T-helper 9 cell (primary cell): Measurements from ENCODE around the gene MON2.
A peak's percentile ranks its signal among the peaks of the same experiment; 100 is the strongest.
"Not testable (repeated sequence)": the region's sequence is repeated elsewhere in the genome, so short reads cannot be mapped to it uniquely, and the experiment has no call there.

Experiments
- DNase-seq: peaks from one replicate; pipeline ENCODE4 v3.0.0-alpha.2; 2020

Gene MON2

GRCh38 chr12:62552906-62553556 is 86.4 kb downstream of the MON2 start:
- no peak for DNase-seq

GRCh38 chr12:62559366-62559765 is 92.7 kb downstream of the MON2 start:
- not testable (repeated sequence) for DNase-seq

DNA sequence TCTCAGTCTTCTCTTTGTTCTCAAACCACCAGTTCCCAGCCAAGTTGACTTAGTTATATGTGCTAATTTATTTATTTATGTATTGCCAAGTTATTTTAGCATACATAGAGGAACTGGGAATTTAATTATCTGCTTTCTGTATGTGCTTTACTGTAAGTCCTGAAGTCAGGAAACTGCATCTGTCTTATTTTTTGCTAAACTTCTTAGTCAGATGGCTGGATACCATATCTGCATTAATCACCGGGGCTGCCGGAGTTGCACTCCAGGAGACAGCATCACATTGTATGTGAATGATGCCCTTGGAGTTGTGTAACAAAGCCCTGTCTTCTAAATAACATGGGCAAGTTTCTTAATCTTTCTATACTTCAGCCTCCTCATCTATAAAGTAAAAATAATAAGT is 96.2 kb downstream of the MON2 start:
- no peak for DNase-seq

GRCh38 chr12:62575036-62575435 is 108.4 kb downstream of the MON2 start:
- no peak for DNase-seq

DNA sequence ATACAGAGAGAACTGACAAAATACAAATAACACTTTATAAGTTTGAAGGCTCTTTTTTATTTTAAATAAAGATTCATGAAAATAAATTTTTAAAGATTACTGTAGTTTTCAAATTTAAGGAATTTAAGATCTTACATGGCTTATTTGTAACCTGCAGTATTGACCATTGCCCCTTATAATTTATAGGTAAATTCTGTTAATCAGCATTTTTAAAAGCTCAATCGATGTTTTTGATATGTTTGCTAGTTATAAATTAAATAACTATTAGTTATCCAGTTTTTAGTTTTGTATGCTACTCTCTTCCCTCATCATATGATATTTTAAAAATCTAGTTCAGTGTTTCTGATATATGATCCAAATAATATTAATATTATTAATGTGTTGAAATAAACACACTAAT is 109.9 kb downstream of the MON2 start:
- DNase-seq = no peak

DNA sequence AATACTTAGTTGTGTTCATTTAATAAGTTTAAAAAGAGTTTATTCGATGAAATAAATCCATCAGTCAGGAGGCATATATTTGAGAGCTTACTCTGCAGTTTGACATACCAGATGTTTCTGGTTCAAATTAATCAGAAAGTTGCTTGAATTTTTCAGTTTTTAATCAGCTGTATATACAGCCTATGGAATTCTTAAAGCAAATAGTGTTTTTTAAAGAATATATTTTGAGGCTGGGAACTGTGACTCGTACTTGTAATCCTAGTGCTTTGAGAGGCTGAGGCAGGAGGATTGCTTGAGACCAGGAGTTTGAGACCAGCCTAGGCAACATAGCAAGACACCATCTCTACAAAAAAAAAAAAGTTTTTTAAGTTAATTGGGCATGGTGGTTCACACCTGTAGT is 112.1 kb downstream of the MON2 start:
- no peak for DNase-seq

DNA sequence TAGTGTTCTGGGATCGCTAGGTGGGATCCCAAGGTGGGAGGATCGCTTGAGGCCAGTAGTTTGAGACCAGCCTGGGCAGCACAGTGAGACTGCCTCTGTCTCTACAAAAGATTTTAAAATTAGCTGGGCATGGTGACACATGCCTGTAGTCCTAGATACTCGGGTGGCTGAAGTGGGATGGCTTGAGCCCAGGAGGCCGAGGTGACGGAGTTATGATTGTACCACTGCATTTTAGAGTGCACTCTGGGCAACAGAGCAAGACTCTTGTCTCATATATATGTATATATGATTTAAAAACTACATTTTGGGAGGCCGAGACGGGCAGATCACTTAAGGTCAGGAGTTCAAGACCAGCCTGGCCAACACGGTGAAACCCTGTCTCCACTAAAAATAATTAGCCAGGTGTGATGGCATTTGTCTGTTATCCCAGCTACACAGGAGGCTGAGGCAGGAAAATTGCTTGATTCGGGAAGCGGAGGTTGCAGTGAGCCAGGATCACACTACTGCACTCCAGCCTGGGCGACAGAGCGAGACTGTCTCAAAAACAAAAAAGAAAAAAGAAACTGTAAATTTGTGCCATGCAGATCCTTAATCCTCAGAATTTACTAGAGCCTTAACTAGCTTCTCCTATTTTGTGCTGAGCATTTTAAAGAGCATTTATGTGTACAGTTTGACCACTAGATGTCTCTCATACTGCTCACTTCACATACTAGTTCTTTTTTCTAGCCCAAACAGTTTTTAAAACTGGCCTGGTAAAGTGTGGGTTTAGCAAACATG is 114.8 kb downstream of the MON2 start:
- DNase-seq = no peak

- DNase-seq = no peak
These were observed 115.4 kb downstream of the MON2 start for GRCh38 chr12:62582065-62582366.

DNA sequence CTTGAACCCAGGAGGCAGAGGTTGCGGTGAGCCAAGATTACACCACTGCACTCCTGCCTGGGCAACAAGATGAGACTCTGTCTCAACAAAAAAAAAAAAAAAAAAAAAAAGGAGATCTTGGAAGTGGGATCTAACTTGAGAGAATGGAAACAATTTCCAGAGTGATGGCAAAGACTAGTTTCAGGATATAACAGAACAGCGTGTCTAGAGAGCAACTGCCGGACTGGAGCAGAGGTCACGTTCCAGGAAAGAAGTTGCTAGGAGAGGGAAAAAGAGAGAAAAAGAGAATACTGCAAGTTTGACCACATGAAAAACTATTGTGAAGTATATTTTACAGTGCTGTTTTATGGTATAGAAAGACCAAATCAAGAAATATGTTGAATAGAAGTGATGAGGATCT is 118.0 kb downstream of the MON2 start:
- DNase-seq = no peak

DNA sequence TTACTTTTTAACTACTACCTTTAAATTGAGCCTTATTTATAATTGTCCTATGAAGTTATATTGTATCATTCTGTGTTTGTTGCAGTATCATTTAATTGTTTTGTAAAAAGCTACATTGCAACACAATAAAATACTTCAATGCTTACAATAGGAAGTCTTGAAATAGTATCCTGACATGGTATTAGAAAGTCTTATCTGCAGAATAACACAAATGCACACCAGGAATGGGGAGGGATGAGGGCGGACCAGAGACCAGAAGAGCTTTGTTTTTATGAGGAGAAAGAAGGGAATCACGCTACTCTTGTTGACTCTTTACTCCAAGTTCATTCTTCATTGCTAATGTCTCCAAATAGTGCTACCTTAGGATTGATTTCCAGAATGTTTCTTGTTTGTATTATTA is 120.2 kb downstream of the MON2 start:
- no peak for DNase-seq

DNA sequence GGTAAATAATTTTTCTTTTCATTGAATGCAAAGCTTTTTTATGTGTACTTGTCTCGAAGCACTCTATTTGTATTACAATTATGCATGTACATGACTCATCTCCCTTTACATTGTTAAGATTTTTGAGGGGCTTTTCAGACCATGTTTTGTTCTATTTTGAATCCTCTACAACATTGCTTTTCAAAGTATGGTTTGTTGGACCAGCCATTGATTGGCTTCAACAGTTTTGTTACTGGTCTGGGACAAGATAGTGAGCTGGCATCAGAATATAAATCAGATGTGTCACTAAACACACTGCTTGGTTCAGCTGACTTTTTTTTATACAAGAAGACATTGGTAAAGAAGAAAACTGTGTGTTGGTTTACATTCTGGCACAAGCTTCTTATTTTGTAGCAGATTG is 122.3 kb downstream of the MON2 start:
- DNase-seq = no peak

- no peak for DNase-seq
These were observed 130.6 kb downstream of the MON2 start for GRCh38 chr12:62597253-62597652.

GRCh38 chr12:62598846-62599245 is 132.2 kb downstream of the MON2 start:
- no peak for DNase-seq

DNA sequence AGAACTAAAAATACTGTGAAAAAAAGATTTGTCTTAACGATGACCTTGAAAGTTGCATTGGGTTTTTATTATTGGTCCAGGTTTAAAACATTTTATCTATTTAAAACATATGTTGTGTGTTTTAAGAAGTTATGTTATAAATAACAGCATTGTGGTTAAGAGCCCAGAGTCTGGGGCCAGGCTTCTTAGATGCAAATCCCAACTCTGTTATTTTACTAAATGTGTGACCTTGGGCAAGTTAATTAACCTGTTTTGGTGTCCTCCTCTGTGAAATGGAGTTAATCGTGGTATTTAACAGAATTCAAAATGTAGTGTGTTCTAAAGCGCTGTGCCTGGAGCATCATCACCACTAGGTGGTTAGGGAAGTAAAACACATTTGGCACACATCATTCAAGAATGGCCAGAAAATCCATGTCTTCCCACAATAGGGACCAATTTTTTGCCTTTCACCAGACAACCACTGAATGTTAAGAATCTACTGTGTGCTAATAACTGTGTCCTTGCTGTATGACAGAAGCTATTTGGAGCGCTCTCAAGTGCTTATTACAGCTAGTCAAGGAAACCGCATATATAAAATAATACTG is 133.3 kb downstream of the MON2 start:
- no peak for DNase-seq

DNA sequence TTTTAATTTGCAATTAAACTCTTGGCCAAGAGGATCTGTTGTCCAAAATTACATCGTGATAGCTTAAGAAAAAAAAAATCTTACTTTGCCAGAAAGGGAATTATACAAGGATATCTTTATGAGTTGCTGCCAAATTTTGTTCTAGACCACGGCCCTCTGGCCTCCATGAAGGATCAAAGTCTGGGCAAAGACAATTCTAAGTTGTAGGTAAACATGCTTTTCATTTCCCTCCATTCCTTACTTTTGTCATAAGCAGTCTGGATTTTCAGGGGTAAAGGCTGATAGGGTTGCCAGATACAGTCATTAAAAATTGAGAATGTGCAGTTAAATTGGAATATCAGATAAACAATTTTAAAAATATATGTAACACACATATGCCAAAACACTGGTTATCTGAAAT is 135.1 kb downstream of the MON2 start:
- DNase-seq = no peak

DNA sequence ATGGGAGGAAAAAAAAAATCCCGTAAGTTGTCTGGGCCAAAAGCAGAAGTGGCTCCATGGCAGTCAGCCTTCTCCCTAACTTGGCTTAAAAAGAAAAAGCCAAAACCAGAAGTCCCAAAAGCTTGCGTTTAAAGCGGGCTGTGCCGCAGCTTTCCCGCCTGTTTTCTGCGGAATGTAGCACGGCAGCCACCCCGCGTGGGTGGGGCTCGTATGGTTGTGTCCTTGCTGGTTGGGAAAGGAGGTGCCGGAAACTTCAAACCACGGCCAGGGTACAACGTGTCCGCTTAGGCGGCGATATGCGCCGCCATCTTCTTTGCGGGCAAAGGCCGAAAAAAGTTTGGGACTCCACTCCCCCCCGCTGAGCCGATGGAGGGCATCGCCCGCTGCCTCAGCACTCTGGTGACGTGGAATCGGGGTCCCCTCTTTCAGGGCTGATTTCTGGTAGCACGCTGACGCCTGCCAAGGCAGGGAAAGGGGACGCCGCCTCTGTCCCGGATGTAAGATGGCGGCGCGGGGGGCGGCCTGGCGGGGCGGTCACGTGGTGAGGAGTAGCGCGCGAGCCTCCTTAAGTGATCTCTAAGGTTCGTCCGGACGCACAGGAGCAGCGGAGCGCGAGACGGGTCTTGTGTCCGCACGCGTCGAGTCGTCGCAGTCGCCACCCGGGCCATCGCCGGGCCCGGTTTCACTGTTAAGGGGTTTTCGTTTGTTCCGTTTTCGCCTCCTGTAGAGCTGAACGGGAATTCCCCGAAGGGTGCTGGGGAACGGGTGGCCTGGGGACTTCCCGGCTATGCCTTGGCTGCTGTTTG is 135.8 kb downstream of the MON2 start:
- peak; percentile 78 for DNase-seq

DNA sequence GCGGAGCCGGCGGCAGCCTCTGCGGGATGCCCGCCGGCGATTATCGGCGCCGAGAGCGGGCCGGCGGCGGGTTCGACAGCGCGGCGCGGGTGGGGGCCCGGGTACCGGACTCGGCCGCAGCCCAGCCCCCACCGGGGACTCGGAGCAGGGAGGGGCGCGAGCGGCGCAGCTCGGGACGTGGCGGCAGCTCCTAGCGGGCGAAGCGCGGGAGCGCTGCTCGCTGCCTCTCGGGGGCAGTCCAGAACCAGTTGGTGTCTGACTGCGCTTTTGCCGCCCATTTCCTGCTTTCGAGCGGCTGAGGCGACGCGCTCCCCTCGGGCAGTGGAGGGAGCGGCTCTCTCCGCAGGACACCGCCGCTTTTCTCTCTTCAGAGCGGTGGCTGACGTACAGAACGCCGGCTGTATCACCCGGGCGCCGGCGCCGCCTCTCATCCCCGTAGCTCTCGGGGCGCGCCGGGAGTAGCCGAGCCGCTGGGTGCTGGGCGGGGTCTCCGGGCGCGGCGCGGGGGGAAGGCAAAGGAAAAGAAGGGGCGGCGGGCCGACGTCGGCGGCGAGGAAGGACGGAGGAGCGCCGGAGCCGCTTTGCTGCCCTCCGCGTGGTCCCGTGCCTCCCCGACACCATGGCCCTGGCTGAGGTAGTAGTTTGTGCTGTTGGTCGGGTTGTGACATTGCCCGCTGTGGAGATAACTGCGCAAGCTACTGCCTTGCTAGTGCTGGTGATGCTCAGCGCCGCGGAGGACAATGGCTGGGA is 136.6 kb downstream of the MON2 start:
- DNase-seq = peak; percentile 73

DNA sequence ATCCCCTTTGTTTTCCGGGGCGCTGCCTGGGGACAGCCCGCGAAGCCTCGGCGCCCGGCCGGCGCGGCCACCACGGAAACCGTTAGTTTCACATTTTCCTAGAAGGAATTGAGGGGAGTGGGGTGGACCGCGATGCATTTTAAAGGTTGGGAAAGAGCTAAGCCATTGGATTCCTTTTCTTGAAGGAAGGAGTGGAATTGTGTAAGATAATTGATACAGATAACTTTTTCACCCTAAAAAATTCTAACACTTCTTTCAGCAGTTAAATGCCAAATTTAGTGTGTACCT is 137.1 kb downstream of the MON2 start:
- no peak for DNase-seq

- DNase-seq = no peak
These were observed 137.7 kb downstream of the MON2 start for GRCh38 chr12:62604373-62604772.

DNA sequence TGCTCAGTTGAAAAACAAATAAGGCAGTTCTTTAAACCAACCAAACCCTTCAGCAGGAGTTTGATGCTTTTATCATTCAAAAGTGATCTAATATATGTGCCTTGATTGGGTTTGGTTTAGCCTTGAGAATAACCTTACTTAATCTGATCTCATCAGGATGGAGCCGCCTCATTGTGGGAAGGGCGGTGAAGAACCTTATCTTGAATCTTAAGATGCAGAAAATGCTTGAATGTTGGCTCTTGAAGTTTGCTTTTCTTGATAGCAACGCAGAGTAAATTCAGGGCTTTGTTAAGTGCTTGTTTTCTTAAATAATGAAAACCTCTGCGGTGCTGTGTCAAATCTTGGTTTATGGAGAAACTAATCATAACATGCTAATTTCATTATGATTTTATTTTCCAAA is 138.2 kb downstream of the MON2 start:
- DNase-seq = peak; percentile 8

GRCh38 chr12:62605981-62606380 is 139.4 kb downstream of the MON2 start:
- no peak for DNase-seq

GRCh38 chr12:62606654-62607053 is 140.0 kb downstream of the MON2 start:
- no peak for DNase-seq

- DNase-seq = no peak
These were observed 146.5 kb downstream of the MON2 start for GRCh38 chr12:62613081-62613480.
